Body of pancreas (tissue), 4 donors: ENCODE measurements around the gene CCDC57.

ENCODE experiments used
- CTCF ChIP-seq, 7 experiments: fragments of 450-650 bp in 4 of 7; fragments of 200-600 bp in 3 of 7; sonication (generic) in 3 of 7; IDR thresholded peaks; one replicate each; pipeline ENCODE4 v1.5.1; 2016 to 2019; ENCODE audit warnings: antibody characterized with exemption in 7 of 7
- POLR2A ChIP-seq, 3 donors: fragments of 450-650 bp; IDR thresholded peaks; one replicate each; pipeline ENCODE4 v1.6.1; 2016; ENCODE audit warnings: antibody characterized with exemption in 3 of 3, mild to moderate bottlenecking in 2 of 3

- no peak for TF ChIP-seq CTCF (IDR thresholded peaks at IDR 0.05)
- no peak for TF ChIP-seq POLR2A (IDR thresholded peaks at IDR 0.05)
Observed at GRCh38 chr17:82097919-82098168, 114.8 kb downstream of the CCDC57 start.
